H9 (cell line): ENCODE data around the gene EPB41L5. TPM values are rescaled to one million over a fixed set of nuclear protein-coding genes. Genes with fewer than 3 reads are reported as not detected.

Experiments used
- DNase-seq: peaks from one replicate; pipeline ENCODE4 v3.0.0-alpha.2; 2017
- H2AFZ ChIP-seq: one replicate; pipeline ENCODE4 v1.6.1; 2013; ENCODE audit warnings: mild to moderate bottlenecking, low read length, control low read depth, moderate library complexity
- H2AK5ac ChIP-seq: 2 replicates; pipeline ENCODE4 v1.6.1; 2013; ENCODE audit warnings: low read length, control low read depth, mixed read lengths; ENCODE audit not compliant: insufficient read length
- H2BK120ac ChIP-seq: one replicate; pipeline ENCODE4 v1.6.1; 2013; ENCODE audit warnings: low read depth, mild to moderate bottlenecking, low read length, control low read depth, inconsistent platforms; ENCODE audit not compliant: poor library complexity, severe bottlenecking
- H2BK12ac ChIP-seq: 2 replicates; pipeline ENCODE4 v1.6.1; 2013; ENCODE audit warnings: low read length, control low read depth, mixed read lengths, low read depth; ENCODE audit not compliant: insufficient read length
- H2BK15ac ChIP-seq: 2 replicates; pipeline ENCODE4 v1.6.1; 2013; ENCODE audit warnings: low read depth, low read length, control low read depth
- H2BK20ac ChIP-seq: one replicate; pipeline ENCODE4 v1.6.1; 2013; ENCODE audit warnings: low read depth, mild to moderate bottlenecking, low read length, control low read depth, inconsistent platforms; ENCODE audit not compliant: poor library complexity, severe bottlenecking
- H2BK5ac ChIP-seq: 2 replicates; pipeline ENCODE4 v1.6.1; 2013; ENCODE audit warnings: low read length, control low read depth, mixed read lengths; ENCODE audit not compliant: insufficient read length
- H3K14ac ChIP-seq: 2 replicates; pipeline ENCODE4 v1.6.1; 2013; ENCODE audit warnings: low read length, control low read depth; ENCODE audit not compliant: insufficient read depth
- H3K18ac ChIP-seq: 2 replicates; pipeline ENCODE4 v1.6.1; 2013; ENCODE audit warnings: low read depth, mild to moderate bottlenecking, mixed read lengths, low read length, control low read depth; ENCODE audit not compliant: insufficient read length
- H3K23ac ChIP-seq: 2 replicates; pipeline ENCODE4 v1.6.1; 2013; ENCODE audit warnings: low read length, control low read depth, mixed read lengths, low read depth; ENCODE audit not compliant: insufficient read length
- H3K23me2 ChIP-seq: 2 replicates; pipeline ENCODE4 v1.6.1; 2013; ENCODE audit warnings: low read depth, mild to moderate bottlenecking, mixed read lengths, low read length, control low read depth; ENCODE audit not compliant: insufficient read length, poor library complexity, severe bottlenecking
- H3K27ac ChIP-seq: 2 replicates; pipeline ENCODE4 v1.5.1; 2013; ENCODE audit warnings: low read length, control low read depth, mixed read lengths, low read depth; ENCODE audit not compliant: insufficient read length
- H3K27me3 ChIP-seq: 2 replicates; pipeline ENCODE4 v1.6.1; 2013; ENCODE audit warnings: low read length, control low read depth, inconsistent platforms; ENCODE audit not compliant: insufficient read depth
- H3K4ac ChIP-seq: 2 replicates; pipeline ENCODE4 v1.6.1; 2013; ENCODE audit warnings: low read depth, mild to moderate bottlenecking, control low read depth, inconsistent platforms, low read length, moderate library complexity
- H3K4me1 ChIP-seq: 2 replicates; pipeline ENCODE4 v1.6.1; 2013; ENCODE audit warnings: low read length, control low read depth, inconsistent platforms; ENCODE audit not compliant: insufficient read depth
- H3K4me2 ChIP-seq: 2 replicates; pipeline ENCODE4 v1.6.1; 2013; ENCODE audit warnings: low read length, control low read depth, mixed read lengths; ENCODE audit not compliant: insufficient read length, insufficient read depth
- H3K56ac ChIP-seq: 2 replicates; pipeline ENCODE4 v1.6.1; 2013; ENCODE audit warnings: low read depth, mild to moderate bottlenecking, mixed read lengths, low read length, control low read depth; ENCODE audit not compliant: insufficient read length
- H3K79me1 ChIP-seq: 2 replicates; pipeline ENCODE4 v1.6.1; 2013; ENCODE audit warnings: low read depth, mild to moderate bottlenecking, moderate library complexity, low read length, control low read depth, inconsistent platforms; ENCODE audit not compliant: insufficient read depth, poor library complexity, severe bottlenecking
- H3K79me2 ChIP-seq: 2 replicates; pipeline ENCODE4 v1.6.1; 2013; ENCODE audit warnings: low read length, control low read depth, inconsistent platforms; ENCODE audit not compliant: insufficient read depth
- H3K9ac ChIP-seq: 2 replicates; pipeline ENCODE4 v1.6.1; 2013; ENCODE audit warnings: low read length, control low read depth, mixed read lengths; ENCODE audit not compliant: insufficient read length; ENCODE audit errors: extremely low read depth
- H3K9me3 ChIP-seq: one replicate; pipeline ENCODE4 v1.6.1; 2013; ENCODE audit warnings: low read depth, low read length, inconsistent platforms; ENCODE audit not compliant: control insufficient read depth
- H3T11ph ChIP-seq: one replicate; pipeline ENCODE4 v1.6.1; 2013; ENCODE audit warnings: mild to moderate bottlenecking, low read length, control low read depth, inconsistent platforms
- H4K20me1 ChIP-seq: one replicate; pipeline ENCODE4 v1.6.1; 2013; ENCODE audit not compliant: control insufficient read depth, insufficient read length, insufficient read depth
- H4K5ac ChIP-seq: 2 replicates; pipeline ENCODE4 v1.6.1; 2013; ENCODE audit warnings: low read depth, mild to moderate bottlenecking, mixed read lengths, low read length, control low read depth; ENCODE audit not compliant: insufficient read length
- H4K8ac ChIP-seq: replicated peaks from 2 replicates; pipeline ENCODE4 v1.6.1; 2013; ENCODE audit warnings: low read length, control low read depth, mixed read lengths, low read depth; ENCODE audit not compliant: insufficient read length
- H4K91ac ChIP-seq: 2 replicates; pipeline ENCODE4 v1.6.1; 2013; ENCODE audit warnings: low read depth, mild to moderate bottlenecking, moderate library complexity, mixed read lengths, low read length, control low read depth; ENCODE audit not compliant: insufficient read length
- H3K27ac Mint-ChIP-seq, 3 experiments: 2 replicates in 2 of 3; 3 replicates in 1 of 3; pipeline ENCODE4 v1.8.0; 2020 to 2021; ENCODE audit warnings: mixed read lengths in 3 of 3, mild to moderate bottlenecking in 1 of 3, moderate library complexity in 1 of 3
- H3K27me3 Mint-ChIP-seq: 2 replicates; pipeline ENCODE4 v1.8.0; 2021; ENCODE audit warnings: low read depth, mild to moderate bottlenecking, moderate library complexity, mixed read lengths
- H3K36me3 Mint-ChIP-seq, 3 experiments: 2 replicates in 2 of 3; 3 replicates in 1 of 3; pipeline ENCODE4 v1.8.0; 2020 to 2021; ENCODE audit warnings: low read depth in 3 of 3, mixed read lengths in 3 of 3; ENCODE audit not compliant: insufficient read depth in 1 of 3
- H3K4me1 Mint-ChIP-seq, 2 experiments: 2 replicates each; pipeline ENCODE4 v1.8.0; 2020; ENCODE audit warnings: mixed read lengths in 2 of 2
- H3K4me3 Mint-ChIP-seq, 2 experiments: 2 replicates in 1 of 2; 3 replicates in 1 of 2; pipeline ENCODE4 v1.8.0; 2020 to 2021; ENCODE audit warnings: mild to moderate bottlenecking in 2 of 2, mixed read lengths in 2 of 2, moderate library complexity in 1 of 2
- H3K9me3 Mint-ChIP-seq, 2 experiments: 2 replicates in 1 of 2; 3 replicates in 1 of 2; pipeline ENCODE4 v1.8.0; 2020; ENCODE audit warnings: mild to moderate bottlenecking in 2 of 2, mixed read lengths in 2 of 2, moderate library complexity in 1 of 2
- WGBS: extraction: QIAGEN DNeasy Blood & Tissue Kit; methylation state at CpG from one replicate; pipeline ENCODE4 v1.1.7; 2013; ENCODE audit warnings: missing lambda C conversion rate, low lambda C conversion rate, mixed read lengths; ENCODE audit not compliant: insufficient read length; ENCODE audit errors: extremely low coverage; 5-methylcytosine and 5-hydroxymethylcytosine counted together
- total RNA-seq: library from RNA; stranded (reverse); gene quantifications from 2 replicates; pipeline ENCODE4 v1.2.1, GENCODE V29; 2021
- TF ChIP-seq, protein P1 (sequence below): fragments of 200-600 bp; sonication (generic); conservative IDR thresholded peaks from 3 replicates; pipeline ENCODE4 v1.8.0; 2021; ENCODE audit warnings: antibody characterized with exemption, mild to moderate bottlenecking

Gene EPB41L5
- total RNA-seq, 1 experiment from 2014 or later: 40.4 TPM

DNA sequence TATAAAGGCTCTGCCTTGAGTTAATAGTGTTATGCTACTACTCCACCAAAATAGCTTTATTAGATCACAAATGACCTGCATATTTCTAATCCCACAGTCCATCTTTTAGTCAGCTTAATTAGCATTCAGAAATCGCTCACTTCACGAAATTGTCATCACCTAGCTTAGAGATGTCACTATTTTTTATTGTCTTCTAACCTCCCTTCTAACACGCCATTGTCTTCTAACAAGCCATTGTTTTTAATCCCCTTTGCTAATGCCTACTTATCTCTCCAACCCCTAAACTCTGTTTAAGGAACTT lies 97.1 kb downstream of the EPB41L5 start:
- H3K4me2 ChIP-seq: no peak overlapping the region
- H3K14ac ChIP-seq: no peak overlapping the region
- no peak for DNase-seq
- no peaks in the 10 kb centered on the region for H3K79me2 ChIP-seq
- Mint-ChIP-seq H3K36me3 (peaks cover 0 to 2% (median 0%) of the 10 kb centered on the region in 3 experiments; a peak in 1 of 7 replicates), H3K27me3 (no peaks in the 10 kb centered on the region), H3K27ac (no peak overlapping the region), H3K4me1 (peaks cover 4% of the 10 kb centered on the region in 2 experiments; a peak in 3 of 4 replicates), H3K9me3 (no peaks in the 10 kb centered on the region), H3K4me3 (no peak overlapping the region)
- 100% methylated on average over 1 of the region's 3 CpGs for WGBS
- no peak overlapping the region for H4K5ac ChIP-seq
- no peaks in the 10 kb centered on the region for H4K20me1 ChIP-seq
- no peak overlapping the region for H4K91ac ChIP-seq
- H3K23ac ChIP-seq: no peak overlapping the region
- no peak overlapping the region for H4K8ac ChIP-seq
- H2BK15ac ChIP-seq: no peak overlapping the region
- H3K9ac ChIP-seq: no peak overlapping the region
- H2BK120ac ChIP-seq: no peak overlapping the region
- no peak overlapping the region for H3K4ac ChIP-seq
- no peaks in the 10 kb centered on the region for H3K23me2 ChIP-seq
- H3K9me3 ChIP-seq: no peaks in the 10 kb centered on the region
- H2AFZ ChIP-seq: no peak overlapping the region
- no peak overlapping the region for H3T11ph ChIP-seq
- no peak overlapping the region for H2BK12ac ChIP-seq
- no peak overlapping the region for H3K56ac ChIP-seq
- no peak overlapping the region for H2BK20ac ChIP-seq
- H3K79me1 ChIP-seq: no peaks in the 10 kb centered on the region
- no peaks in the 10 kb centered on the region for H3K4me1 ChIP-seq
- no peak overlapping the region for H3K18ac ChIP-seq
- H3K27me3 ChIP-seq: no peaks in the 10 kb centered on the region
- H2BK5ac ChIP-seq: no peak overlapping the region
- TF ChIP-seq, protein P1, sequence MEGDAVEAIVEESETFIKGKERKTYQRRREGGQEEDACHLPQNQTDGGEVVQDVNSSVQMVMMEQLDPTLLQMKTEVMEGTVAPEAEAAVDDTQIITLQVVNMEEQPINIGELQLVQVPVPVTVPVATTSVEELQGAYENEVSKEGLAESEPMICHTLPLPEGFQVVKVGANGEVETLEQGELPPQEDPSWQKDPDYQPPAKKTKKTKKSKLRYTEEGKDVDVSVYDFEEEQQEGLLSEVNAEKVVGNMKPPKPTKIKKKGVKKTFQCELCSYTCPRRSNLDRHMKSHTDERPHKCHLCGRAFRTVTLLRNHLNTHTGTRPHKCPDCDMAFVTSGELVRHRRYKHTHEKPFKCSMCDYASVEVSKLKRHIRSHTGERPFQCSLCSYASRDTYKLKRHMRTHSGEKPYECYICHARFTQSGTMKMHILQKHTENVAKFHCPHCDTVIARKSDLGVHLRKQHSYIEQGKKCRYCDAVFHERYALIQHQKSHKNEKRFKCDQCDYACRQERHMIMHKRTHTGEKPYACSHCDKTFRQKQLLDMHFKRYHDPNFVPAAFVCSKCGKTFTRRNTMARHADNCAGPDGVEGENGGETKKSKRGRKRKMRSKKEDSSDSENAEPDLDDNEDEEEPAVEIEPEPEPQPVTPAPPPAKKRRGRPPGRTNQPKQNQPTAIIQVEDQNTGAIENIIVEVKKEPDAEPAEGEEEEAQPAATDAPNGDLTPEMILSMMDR: no peak
- H2AK5ac ChIP-seq: no peak overlapping the region
- H3K27ac ChIP-seq: no peak overlapping the region
